Uterus (tissue), 2 donors: Measurements from ENCODE around the gene MED31.
"Not testable (repeated sequence)": the region's sequence is repeated elsewhere in the genome, so short reads cannot be mapped to it uniquely, and the experiment has no call there.

Source experiments
- POLR2A ChIP-seq, 2 donors: fragments of 450-650 bp; IDR thresholded peaks; one replicate each; pipeline ENCODE4 v1.6.1; 2016; ENCODE audit warnings: antibody characterized with exemption in 2 of 2, mild to moderate bottlenecking in 1 of 2, moderate library complexity in 1 of 2
- TF ChIP-seq, protein P1 (sequence below), 4 experiments: fragments of 200-600 bp in 2 of 4; fragments of 450-650 bp in 2 of 4; sonication (generic) in 2 of 4; IDR thresholded peaks; one replicate each; pipeline ENCODE4 v1.5.1; 2016 to 2019; ENCODE audit warnings: antibody characterized with exemption in 4 of 4, mild to moderate bottlenecking in 2 of 4, moderate library complexity in 1 of 4

DNA sequence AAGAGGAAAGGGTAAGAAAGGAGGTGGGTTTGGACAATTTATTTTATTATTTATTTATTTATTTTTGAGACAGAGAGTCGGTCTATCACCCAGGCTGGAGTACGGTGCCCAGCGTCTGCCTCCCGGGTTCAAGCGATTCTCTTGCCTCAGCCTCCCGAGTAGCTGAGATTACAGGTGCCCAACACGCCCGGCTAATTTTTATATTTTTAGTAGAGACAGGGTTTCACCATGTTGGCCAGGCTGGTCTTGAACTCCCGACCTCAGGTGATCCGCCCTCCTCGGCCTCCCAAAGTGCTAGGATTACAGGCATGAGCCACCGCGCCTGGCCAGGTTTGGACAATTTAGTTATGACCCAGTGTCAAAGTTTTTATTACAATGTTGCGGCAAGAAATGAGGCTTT lies 11.8 kb upstream of the MED31 start:
- TF ChIP-seq, protein P1, sequence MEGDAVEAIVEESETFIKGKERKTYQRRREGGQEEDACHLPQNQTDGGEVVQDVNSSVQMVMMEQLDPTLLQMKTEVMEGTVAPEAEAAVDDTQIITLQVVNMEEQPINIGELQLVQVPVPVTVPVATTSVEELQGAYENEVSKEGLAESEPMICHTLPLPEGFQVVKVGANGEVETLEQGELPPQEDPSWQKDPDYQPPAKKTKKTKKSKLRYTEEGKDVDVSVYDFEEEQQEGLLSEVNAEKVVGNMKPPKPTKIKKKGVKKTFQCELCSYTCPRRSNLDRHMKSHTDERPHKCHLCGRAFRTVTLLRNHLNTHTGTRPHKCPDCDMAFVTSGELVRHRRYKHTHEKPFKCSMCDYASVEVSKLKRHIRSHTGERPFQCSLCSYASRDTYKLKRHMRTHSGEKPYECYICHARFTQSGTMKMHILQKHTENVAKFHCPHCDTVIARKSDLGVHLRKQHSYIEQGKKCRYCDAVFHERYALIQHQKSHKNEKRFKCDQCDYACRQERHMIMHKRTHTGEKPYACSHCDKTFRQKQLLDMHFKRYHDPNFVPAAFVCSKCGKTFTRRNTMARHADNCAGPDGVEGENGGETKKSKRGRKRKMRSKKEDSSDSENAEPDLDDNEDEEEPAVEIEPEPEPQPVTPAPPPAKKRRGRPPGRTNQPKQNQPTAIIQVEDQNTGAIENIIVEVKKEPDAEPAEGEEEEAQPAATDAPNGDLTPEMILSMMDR (IDR thresholded peaks at IDR 0.05) = not testable (repeated sequence)
- not testable (repeated sequence) for TF ChIP-seq POLR2A (IDR thresholded peaks at IDR 0.05)
